Measurements from ENCODE around the gene SCN9A.

The SCN9A gene

DNA sequence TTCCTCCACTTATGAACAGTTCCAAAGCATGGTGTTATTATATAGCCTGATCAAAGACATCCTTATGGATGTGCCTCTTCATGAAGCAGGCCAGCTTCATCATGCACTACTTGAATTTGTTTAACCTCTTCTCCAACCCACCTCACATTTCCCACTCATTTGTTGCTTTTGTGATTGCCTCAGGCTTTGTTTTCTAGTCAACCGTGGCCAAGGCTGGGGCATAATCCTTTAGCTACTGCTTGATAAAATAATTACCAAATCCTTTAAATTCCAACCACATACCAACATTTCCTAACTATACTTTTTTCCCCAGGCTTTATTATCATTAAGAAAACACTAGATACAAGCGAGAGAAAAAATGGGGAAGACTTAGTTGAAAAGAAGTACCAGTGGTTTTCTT is 208.3 kb downstream of the SCN9A start:
- DNase-seq: no peak

GRCh38 chr2:166163775-166164174 is 212.0 kb downstream of the SCN9A start:
- no peak for DNase-seq

- DNase-seq: no peak
Observed at GRCh38 chr2:166158546-166158945, 217.2 kb downstream of the SCN9A start.

- DNase-seq: no peak
Observed at GRCh38 chr2:166157578-166157977, 218.2 kb downstream of the SCN9A start.

- DNase-seq: no peak
Observed at GRCh38 chr2:166156985-166157490, 218.7 kb downstream of the SCN9A start.

- DNase-seq: no peak
Observed at GRCh38 chr2:166155589-166155988, 220.2 kb downstream of the SCN9A start.

- no peak for DNase-seq
Observed at GRCh38 chr2:166154685-166155338, 220.9 kb downstream of the SCN9A start.

DNA sequence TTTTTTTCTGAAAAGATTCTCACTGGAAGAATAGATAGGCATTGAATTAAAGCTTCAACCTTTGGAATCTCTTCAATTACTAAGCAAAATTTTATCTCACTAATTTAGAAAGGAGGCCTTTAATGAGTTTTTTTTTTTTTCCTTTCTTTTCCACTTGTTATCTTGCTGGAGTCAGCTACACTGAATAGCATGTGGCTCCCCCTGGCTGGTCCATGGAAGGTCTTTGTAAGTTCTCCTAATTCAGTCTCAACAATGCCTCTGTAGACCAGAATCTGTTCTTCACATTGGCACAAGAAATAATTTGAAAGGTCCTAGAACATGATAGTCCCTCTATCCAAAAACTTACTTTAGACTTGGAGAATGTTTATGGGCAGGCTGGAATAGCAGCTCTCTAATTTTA is 223.7 kb downstream of the SCN9A start:
- DNase-seq: no peak

DNA sequence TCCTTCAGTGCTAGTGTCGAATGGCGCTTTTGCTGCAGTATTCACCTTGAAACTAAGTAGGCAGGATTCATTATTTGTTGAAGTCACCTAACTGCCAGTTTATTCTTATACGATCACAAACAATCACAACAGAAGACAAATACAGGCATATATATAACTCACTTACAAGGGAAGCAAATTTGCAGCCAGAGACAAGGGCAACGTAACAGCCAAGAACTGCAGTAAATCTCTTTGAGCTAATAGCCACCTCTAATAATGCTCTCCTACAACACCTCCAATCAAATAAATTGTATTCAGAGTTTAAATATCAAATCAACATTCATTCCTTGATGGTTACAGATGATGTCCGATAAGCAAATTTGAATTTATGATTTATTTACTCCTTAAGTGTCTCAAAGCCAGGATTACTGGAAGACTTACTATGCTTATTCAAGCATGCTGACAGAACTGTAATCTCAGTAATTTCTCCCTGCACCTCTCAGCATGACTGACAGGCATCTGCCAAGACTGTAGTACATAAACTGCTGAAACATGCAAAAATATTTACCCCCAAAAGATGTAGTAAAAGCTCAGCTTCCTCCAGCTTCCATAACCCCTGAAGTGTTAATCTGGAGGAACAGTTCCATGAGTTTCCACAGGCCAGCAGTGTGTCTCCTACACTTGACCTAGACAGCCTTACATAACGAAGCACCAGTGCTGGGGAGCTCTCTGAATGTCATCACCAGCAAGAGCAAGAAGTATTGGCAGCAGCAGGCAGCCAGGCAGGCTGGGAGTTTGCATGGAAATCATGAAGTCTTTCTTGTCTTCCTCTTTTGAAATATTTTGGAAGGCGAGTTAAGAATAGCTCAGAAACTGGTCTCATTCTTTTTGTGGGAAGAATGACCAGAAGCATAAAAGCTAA is 227.0 kb downstream of the SCN9A start:
- no peak for DNase-seq

- no peak for DNase-seq
Observed at GRCh38 chr2:166147883-166148282, 227.9 kb downstream of the SCN9A start.
